ENCODE results near the gene RPL13. TPM values are rescaled to one million over a fixed set of nuclear protein-coding genes. Genes with fewer than 3 reads are reported as not detected.

The RPL13 gene
- total and polyA plus RNA-seq, 2 of the 13 experiments (the other 11 are each of a cell fraction or from before 2014, with no cell fraction given), result 2,988 to 4,411 TPM

- no peak for TF ChIP-seq LCORL (IDR thresholded peaks at IDR 0.05)
- TF ChIP-seq LCORL (CRISPR knock-in tag; IDR thresholded peaks at IDR 0.05), result peak; percentile 51; the same call in 1 of the 2 replicates
- peak; percentile 53; the same call in 1 of the 2 replicates for TF ChIP-seq IKZF5 (CRISPR knock-in tag; IDR thresholded peaks at IDR 0.05)
- TF ChIP-seq ZNF441 (CRISPR knock-in tag; IDR thresholded peaks at IDR 0.05; ENCODE audit: borderline replicate concordance), result no peak
- TF ChIP-seq ETV6 (CRISPR knock-in tag; conservative IDR thresholded peaks at IDR 0.05), result no peak
- TF ChIP-seq MAFF (IDR thresholded peaks at IDR 0.05; ENCODE audit: low read depth, low read length), result 0 out of 2 replicates have a peak, but pooled peaks have one; percentile 19
- TF ChIP-seq PHF8 (CRISPR knock-in tag; IDR thresholded peaks at IDR 0.05), result no peak; the same call in 1 of the 2 replicates
- peak; percentile 52; the same call in 1 of the 2 replicates for TF ChIP-seq ZNF780A (CRISPR knock-in tag; IDR thresholded peaks at IDR 0.05)
- no peak for TF ChIP-seq NFATC3 (CRISPR knock-in tag; IDR thresholded peaks at IDR 0.05)
- 0 out of 2 replicates have a peak, but pooled peaks have one; percentile 34 for TF ChIP-seq ZNF589 (CRISPR knock-in tag; conservative IDR thresholded peaks at IDR 0.05)
- TF ChIP-seq ZFYVE20 (CRISPR knock-in tag; IDR thresholded peaks at IDR 0.05; ENCODE audit: borderline replicate concordance, low read depth), result no peak
- no peak for TF ChIP-seq ZNF724P (CRISPR knock-in tag; IDR thresholded peaks at IDR 0.05; ENCODE audit: borderline replicate concordance)
- TF ChIP-seq ZNF788 (CRISPR knock-in tag; IDR thresholded peaks at IDR 0.05; ENCODE audit: borderline replicate concordance), result no peak
- TF ChIP-seq, protein P1, sequence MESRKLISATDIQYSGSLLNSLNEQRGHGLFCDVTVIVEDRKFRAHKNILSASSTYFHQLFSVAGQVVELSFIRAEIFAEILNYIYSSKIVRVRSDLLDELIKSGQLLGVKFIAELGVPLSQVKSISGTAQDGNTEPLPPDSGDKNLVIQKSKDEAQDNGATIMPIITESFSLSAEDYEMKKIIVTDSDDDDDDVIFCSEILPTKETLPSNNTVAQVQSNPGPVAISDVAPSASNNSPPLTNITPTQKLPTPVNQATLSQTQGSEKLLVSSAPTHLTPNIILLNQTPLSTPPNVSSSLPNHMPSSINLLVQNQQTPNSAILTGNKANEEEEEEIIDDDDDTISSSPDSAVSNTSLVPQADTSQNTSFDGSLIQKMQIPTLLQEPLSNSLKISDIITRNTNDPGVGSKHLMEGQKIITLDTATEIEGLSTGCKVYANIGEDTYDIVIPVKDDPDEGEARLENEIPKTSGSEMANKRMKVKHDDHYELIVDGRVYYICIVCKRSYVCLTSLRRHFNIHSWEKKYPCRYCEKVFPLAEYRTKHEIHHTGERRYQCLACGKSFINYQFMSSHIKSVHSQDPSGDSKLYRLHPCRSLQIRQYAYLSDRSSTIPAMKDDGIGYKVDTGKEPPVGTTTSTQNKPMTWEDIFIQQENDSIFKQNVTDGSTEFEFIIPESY (CRISPR knock-in tag; IDR thresholded peaks at IDR 0.05), result peak; percentile 79
- 0 out of 2 replicates have a peak, but pooled peaks have one; percentile 39 for TF ChIP-seq SOX5 (CRISPR knock-in tag; IDR thresholded peaks at IDR 0.05; ENCODE audit: borderline replicate concordance)
- no peak for TF ChIP-seq ZNF530 (CRISPR knock-in tag; IDR thresholded peaks at IDR 0.05; ENCODE audit: low read depth)
- TF ChIP-seq ZNF329 (CRISPR knock-in tag; IDR thresholded peaks at IDR 0.05; ENCODE audit: low read depth), result 0 out of 2 replicates have a peak, but pooled peaks have one; percentile 22
- no peak for TF ChIP-seq HMG20A (CRISPR knock-in tag; IDR thresholded peaks at IDR 0.05; ENCODE audit: borderline replicate concordance)
- TF ChIP-seq SNRNP70 (IDR thresholded peaks at IDR 0.05; ENCODE audit: low read depth, low read length), result no peak
- peak; percentile 28; the same call in 1 of the 2 replicates for TF ChIP-seq PRDM10 (CRISPR knock-in tag; IDR thresholded peaks at IDR 0.05; ENCODE audit: low read depth)
- TF ChIP-seq, protein P2, sequence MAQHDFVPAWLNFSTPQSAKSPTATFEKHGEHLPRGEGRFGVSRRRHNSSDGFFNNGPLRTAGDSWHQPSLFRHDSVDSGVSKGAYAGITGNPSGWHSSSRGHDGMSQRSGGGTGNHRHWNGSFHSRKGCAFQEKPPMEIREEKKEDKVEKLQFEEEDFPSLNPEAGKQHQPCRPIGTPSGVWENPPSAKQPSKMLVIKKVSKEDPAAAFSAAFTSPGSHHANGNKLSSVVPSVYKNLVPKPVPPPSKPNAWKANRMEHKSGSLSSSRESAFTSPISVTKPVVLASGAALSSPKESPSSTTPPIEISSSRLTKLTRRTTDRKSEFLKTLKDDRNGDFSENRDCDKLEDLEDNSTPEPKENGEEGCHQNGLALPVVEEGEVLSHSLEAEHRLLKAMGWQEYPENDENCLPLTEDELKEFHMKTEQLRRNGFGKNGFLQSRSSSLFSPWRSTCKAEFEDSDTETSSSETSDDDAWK (CRISPR knock-in tag; IDR thresholded peaks at IDR 0.05), result no peak
Observed at GRCh38 chr16:89556750-89557689, 3.5 kb upstream of the RPL13 start (continued).
